Measurements from ENCODE around the gene NTSR1.

GRCh38 chr20:62706857-62707256 is 1.8 kb upstream of the NTSR1 start:
- no peak for TF ChIP-seq SIN3A (IDR thresholded peaks at IDR 0.05; ENCODE audit: borderline replicate concordance, insufficient read depth, low read depth, low read length)
- TF ChIP-seq, protein P1, sequence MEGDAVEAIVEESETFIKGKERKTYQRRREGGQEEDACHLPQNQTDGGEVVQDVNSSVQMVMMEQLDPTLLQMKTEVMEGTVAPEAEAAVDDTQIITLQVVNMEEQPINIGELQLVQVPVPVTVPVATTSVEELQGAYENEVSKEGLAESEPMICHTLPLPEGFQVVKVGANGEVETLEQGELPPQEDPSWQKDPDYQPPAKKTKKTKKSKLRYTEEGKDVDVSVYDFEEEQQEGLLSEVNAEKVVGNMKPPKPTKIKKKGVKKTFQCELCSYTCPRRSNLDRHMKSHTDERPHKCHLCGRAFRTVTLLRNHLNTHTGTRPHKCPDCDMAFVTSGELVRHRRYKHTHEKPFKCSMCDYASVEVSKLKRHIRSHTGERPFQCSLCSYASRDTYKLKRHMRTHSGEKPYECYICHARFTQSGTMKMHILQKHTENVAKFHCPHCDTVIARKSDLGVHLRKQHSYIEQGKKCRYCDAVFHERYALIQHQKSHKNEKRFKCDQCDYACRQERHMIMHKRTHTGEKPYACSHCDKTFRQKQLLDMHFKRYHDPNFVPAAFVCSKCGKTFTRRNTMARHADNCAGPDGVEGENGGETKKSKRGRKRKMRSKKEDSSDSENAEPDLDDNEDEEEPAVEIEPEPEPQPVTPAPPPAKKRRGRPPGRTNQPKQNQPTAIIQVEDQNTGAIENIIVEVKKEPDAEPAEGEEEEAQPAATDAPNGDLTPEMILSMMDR (IDR thresholded peaks at IDR 0.05) = no peak
- no peak for TF ChIP-seq POLR2AphosphoS5 (IDR thresholded peaks at IDR 0.05; ENCODE audit: low read depth, low read length)
- TF ChIP-seq, protein P2, sequence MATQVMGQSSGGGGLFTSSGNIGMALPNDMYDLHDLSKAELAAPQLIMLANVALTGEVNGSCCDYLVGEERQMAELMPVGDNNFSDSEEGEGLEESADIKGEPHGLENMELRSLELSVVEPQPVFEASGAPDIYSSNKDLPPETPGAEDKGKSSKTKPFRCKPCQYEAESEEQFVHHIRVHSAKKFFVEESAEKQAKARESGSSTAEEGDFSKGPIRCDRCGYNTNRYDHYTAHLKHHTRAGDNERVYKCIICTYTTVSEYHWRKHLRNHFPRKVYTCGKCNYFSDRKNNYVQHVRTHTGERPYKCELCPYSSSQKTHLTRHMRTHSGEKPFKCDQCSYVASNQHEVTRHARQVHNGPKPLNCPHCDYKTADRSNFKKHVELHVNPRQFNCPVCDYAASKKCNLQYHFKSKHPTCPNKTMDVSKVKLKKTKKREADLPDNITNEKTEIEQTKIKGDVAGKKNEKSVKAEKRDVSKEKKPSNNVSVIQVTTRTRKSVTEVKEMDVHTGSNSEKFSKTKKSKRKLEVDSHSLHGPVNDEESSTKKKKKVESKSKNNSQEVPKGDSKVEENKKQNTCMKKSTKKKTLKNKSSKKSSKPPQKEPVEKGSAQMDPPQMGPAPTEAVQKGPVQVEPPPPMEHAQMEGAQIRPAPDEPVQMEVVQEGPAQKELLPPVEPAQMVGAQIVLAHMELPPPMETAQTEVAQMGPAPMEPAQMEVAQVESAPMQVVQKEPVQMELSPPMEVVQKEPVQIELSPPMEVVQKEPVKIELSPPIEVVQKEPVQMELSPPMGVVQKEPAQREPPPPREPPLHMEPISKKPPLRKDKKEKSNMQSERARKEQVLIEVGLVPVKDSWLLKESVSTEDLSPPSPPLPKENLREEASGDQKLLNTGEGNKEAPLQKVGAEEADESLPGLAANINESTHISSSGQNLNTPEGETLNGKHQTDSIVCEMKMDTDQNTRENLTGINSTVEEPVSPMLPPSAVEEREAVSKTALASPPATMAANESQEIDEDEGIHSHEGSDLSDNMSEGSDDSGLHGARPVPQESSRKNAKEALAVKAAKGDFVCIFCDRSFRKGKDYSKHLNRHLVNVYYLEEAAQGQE (IDR thresholded peaks at IDR 0.05; ENCODE audit: insufficient read depth in 1 of 2, low read depth in 2 of 2, low read length in 1 of 2) = no peak
- TF ChIP-seq TCF7L2 (IDR thresholded peaks at IDR 0.05; ENCODE audit: low read depth, low read length) = no peak

Data from Panc1 (cell line).